Measurements from ENCODE around the gene RPL11.
A peak's percentile ranks its signal among the peaks of the same experiment; 100 is the strongest.
"Not testable (repeated sequence)": the region's sequence is repeated elsewhere in the genome, so short reads cannot be mapped to it uniquely, and the experiment has no call there.

Gene RPL11

DNA sequence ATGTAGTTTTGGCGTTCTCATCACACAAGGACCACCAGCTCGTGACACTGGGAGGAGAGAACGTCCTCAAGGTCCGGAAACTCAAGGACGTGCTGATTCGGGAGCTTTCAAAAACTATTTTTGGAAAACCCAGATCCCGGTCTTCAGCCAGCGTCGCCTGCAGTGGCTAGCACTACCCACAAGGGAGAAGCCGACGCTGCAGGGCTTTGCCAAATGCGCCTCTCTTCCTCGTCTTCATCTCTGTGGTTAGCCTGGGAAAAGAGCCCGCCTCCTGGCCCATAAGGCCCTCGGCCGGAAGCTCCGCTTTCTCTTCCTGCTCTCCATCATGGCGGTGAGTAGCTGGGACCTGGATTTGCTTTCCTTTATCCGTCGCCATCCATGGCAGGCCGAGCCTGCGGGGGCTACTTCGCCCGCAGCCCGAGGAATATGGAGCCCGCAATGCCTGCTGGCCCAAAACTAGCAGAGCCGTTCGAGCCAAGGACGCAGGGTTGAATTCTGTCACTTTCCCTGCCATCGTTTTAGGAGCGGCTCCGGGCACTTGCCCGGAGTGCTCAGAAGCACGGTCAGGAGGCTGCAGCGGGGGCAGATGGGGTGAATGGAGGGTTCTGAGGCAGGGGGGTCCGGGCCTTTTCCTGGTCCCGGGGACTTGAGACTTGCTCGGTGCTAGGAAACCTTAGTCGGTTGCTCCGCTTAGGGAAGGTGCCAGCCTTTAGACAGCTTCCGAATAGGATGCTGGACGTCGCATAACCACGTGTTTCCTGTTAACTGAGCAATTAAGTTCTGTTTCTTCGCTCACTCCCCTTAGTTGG, at the start of gene RPL11:
Gene RPL11 (plus strand): TSS at position 308 of the 809 bp plus-strand sequence. CDS start 18 bp downstream, at position 326.
- peak; percentile 93 for DNase-seq (ENCODE audit: low read depth)

DNA sequence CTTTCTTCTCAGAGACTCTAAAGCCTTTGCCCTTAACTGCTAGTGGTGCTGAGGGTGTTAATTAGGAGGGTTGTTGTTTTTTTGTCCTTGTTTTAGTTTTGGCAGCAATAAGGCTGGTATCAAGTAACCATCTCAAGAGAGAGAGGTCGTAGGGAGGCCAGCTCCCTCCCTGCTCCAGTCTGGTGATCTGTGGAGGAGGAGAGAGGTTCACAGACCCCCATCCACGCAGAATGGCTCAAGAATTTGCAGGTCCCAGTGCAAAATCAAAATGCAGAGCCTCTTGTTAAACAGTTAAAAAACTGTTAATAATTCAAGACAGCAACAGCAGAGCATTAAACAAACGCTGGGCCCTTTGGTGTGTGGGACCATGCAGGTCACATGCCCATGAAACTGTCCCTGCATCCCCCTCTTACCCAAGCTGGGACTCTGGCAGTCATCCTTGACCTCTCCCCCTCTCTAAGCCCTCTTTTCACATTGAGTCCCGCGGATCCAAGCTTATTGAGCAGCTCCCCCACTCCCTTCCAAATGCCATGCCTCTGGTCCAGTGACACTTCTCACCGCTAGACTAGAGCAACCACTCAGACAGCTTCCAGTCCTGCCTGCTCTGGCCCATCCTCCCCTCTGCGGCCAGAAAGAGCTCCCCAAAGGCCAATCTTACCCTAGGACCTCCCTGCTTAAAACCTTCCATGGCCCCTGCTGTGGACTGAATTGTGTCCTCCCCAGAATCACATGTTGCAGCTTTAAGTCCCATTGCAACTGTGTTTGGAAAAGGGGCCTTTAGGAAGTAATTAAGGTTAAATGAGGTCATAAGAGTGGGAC, 47.7 kb upstream of the RPL11 start:
- DNase-seq (ENCODE audit: low read depth) = no peak

DNA sequence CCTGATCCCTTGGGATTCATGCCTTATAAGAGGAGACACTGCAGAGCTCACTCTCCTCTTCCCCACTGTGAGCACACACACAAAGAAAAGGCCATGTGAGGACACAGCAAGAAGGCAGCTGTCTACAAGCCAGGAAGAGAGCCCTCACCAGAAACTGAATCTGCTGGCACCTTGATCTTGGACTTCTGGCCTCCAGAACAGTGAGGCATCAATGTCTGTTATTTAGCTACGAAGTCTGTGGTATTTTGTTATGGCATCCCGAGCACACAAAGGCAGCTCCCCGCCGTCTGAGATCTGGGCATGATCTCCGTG, 47.1 kb upstream of the RPL11 start:
- no peak for DNase-seq (ENCODE audit: low read depth)

DNA sequence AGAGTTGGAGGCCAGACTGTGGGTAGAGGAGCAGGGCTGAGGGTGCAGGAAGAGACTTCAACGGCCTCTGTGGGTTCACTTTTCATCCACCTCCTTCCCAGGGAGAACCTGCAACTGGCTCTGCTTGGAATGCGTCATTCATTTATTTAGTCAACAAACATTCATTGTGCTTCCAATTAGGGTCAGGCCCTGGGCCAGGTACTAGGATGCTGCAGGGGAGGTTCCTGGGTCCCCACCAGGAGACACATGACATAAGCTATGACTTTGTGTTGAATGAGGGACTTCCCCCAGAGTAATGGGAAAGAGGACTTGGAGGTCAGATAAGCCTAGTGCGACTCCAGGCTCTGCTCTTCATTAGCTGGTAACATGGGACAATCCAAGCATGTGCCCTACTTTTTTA, 46.3 kb upstream of the RPL11 start:
- no peak for DNase-seq (ENCODE audit: low read depth)

DNA sequence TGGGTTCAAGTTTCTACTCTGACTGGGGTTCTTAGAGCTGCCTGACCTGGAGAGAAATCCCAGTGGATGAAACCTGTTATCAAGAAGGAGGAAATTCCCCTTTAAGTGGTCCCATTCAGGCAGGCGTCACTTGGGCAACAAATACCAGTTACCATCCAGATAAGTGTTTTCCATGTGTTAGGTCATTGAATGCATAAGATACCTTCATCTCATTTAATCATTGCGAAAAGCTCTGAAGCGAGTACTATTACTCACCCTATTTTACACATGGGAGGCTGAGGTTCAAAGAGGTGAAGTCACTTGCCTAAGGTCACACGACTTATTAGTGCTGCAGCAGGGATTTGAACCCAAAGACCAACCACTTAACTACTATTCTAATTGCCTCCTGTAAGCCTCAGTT, 45.5 kb upstream of the RPL11 start:
- DNase-seq (ENCODE audit: low read depth) = no peak

DNA sequence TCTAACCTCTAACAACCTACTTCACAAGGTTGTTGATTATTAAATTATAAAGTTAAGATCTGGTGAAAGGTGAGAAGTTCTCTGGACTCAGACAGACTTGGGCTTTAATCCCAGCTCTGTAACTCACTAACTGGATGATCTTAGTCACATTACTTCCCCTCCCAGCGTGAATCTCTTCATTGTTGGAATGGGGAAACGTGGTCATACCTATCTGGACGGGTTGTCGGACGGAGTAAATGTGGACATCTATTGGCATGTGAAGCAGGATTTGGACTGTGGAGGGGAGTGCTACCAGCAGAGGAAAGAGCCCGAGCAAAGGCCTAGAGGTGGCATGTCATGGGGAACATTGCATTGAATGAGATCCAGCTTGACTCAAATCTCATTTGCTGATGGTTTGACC, 45.1 kb upstream of the RPL11 start:
- no peak for DNase-seq (ENCODE audit: low read depth)

DNA sequence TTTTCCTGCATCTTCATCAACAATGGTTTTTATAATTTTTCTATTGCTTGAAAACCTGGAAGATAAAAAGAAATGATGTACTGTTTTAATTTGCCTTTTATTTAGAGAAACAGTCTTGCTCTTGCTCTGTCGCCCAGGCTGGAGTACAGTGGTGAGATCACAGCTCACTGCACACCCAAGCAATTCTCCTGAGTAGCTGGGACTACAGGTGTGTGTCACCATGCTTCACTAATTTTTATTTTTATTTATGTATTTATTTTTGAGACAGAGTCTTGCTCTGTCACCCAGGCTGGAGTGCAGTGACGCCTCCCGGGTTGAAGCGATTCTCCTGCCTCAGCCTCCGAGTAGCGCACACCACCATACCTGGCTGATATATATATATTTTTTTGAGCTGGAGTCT, 43.0 kb upstream of the RPL11 start:
- no peak for DNase-seq (ENCODE audit: low read depth)

DNA sequence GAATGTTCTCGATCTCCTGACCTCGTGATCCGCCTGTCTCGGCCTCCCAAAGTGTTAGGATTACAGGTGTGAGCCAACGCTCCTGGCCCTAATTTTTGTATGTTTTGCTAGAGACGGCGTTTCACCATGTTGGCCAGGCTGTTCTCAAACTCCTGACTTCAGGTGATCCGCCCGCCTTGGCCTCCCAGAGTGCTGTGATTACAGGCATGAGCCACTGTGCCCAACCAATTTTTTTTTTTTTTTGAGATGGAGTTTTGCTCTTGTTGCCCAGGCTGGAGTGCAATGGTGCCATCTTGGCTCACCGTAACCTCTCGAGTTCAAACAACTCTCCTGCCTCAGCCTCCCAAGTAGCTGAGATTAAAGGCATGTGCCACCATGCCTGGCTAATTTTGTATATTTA, 42.4 kb upstream of the RPL11 start:
- not testable (repeated sequence) for DNase-seq (ENCODE audit: low read depth)

DNA sequence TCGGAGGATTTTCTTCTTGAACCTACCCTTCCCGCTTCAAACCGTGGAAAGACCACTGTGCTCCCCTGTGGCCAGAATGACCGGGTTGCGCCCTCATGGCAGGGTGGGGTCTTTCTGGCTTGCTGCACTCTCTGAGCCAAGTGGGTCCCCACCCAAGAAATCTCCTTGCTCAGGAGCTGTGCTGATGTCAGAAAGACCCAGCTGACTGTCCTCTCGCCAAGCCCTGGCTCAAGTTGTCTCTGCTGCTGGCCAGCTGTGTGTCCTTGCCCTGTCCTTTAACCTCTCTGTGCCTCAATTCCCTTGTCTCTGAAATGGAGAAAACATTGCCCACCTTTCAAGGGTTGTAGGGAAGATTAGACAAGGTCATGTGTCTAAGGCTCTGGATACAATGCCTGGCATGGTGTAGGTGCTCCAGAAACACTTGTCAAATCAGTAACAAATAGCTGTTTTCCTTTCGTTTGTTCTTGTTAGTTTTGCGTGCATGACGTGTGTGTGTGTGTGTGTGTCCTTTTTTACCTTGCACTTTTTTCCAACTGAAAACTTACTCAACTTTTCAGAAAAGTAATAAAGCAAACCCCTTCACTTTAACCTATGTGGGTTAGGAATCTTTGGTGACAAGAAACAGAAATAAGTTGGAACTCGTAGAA, 41.1 kb upstream of the RPL11 start:
- no peak for DNase-seq (ENCODE audit: low read depth)

DNA sequence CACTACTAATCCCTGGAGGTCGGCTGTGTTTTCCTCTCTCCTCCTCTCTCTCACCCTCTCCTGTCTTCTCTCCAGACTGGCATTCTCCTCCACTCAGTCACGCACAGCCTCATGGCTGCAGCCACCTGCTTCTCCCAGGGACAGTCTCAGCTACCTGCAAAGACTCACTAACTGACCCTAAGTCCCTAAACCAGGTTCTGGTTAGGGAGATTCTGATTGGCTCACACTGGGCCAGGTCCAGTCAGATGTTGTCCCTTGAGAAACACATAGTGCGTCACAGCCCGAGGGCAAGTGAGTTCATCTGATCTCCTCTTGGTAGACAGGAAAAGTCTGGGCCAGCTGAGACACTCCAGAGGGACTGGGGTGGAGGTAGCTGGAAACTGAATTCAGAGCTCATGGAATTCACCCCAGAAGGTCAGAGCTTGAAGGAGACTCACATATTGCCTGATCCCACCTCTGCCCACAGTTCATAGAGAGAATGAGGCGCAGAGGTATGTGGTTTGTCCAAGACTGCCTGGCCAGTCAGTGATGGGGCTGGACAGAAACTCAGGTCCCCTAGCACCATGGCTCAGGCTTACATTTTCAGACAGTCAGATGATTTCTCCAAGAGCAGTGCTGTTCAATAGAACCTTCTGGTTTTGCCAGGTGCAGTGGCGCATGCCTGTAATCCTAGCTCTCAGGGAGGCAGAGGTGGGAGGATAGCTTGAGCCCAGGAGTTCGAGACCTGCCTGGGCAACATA, 40.4 kb upstream of the RPL11 start:
- no peak for DNase-seq (ENCODE audit: low read depth)

DNA sequence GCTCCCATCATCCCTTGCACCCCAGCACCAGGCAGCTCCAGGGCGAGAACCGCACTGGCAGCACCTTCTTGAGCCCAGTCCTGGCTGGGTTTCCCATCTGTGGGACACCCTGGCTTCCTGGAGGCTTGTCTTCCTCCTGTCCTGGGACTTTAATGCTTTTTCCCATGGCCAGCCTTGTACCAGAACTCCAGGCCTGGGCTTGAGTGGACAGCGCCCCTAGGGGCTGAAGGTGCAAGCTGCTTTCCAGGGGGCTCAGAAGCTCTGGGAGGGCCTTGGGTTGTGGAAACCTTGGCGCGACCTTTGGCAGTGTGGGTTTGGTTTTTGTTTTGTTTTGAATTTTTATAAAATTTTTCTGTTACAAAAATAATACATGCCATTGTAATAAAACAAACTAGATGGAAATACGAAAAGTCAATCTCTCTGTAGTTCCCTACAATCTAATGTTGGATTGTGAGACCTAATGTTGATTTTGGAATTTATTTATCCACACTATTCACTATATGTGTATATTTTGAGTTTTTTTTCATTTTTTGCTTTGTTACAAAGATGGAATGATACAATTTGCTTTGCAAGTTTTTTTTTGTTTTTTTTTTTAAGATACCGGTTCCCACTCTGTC, 33.8 kb upstream of the RPL11 start:
- DNase-seq (ENCODE audit: low read depth) = peak; percentile 57

DNA sequence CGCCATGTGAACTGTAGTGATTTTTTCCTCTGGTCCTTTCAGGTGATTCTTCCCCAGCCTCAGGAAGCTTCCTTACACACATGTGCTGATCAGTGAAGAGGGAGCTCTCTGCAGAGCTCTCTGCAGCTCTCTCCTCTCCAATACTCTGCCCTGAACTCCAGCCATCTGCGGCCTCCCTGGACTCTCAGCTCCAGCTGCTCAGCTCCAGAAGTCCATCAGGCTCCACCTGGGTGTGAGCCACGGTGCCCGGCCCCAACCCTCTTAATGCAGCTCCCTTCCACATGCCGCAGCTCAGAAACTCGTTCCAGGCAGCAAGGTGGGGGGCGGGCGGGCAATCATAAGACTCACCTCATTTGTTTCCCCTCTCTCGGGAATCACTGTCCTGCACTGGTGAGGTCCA, 30.9 kb upstream of the RPL11 start:
- no peak for DNase-seq (ENCODE audit: low read depth)

DNA sequence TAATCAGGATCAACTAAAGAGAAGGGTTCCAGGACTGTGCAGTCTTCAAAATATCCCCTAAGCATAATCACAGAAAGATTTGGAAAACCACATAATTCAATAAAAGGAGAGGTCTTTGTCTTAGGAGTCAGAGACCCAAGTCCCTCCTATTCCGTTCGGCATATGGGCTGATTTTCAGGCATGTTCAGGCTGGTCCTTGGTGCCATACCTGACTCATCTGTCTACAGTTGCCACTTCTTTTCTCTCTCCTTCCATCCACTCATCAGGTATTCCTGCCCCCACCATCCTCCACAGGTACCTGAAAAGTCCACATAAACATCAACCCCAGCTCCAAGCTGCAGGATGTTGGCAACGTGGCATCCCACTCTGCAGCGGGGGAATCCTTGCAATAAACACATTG, 29.7 kb upstream of the RPL11 start:
- no peak for DNase-seq (ENCODE audit: low read depth)

DNA sequence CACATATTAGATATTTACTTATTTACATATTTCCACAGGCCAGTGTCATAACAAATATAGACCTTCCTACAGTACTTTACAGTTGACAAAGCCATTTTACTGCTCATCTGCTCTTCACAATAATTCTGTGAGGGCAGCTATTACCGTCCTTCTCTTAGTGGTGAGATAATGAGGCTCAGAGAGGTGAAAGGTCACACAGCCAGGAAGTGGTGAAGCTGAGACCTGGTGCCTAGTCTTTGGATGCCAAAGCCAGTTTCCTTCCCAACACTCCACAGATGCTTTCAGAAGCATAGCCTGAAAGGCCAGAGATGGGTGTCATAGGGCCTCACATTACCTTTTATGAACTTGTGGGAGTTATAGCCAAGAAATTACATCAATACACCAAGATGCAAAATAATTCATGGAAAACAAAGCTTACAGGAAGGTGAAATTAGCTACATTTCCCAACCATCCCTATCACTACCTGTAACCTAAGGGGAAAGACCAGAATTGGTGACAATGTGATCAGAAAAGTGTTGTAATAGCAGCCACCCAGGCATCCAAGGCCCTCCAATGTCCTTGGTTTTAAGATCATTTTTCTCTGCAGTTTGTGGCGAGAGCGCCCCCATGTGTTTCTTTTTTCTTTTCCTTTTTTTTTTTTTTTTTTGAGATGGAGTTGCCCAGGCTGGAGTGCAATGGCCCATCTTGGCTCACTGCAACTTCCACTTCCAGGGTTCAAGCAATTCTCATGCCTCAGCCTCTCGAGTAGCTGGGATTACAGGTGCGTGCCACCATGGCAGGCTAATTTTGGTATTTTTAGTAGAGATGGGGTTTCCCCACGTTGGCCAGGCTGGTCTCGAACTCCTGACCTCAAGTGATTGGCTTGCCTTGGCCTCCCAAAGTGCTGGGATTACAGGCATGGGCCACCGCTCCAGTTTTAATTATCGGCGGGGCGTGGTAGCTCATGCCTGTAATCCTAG, 26.5 kb upstream of the RPL11 start:
- DNase-seq (ENCODE audit: low read depth) = no peak

DNA sequence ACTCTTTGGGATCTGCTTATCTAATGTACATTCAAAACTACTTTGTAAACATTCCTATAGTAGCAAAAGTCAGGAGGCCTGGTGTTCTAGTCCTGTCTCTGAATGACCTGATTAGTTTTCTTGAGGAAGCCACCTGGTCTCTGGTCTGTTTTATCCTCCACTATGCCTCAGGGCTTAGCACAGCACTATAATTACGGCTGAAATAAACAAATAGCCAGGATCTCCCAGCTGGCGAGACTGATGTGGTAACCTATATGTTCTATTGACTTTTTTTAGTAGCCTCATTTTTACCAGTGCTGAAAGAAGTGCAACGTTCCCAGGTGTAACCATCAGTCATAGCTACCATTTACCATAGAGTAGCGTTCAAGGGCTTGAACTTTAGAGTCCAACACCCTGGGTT, 24.2 kb upstream of the RPL11 start:
- DNase-seq (ENCODE audit: low read depth) = no peak

DNA sequence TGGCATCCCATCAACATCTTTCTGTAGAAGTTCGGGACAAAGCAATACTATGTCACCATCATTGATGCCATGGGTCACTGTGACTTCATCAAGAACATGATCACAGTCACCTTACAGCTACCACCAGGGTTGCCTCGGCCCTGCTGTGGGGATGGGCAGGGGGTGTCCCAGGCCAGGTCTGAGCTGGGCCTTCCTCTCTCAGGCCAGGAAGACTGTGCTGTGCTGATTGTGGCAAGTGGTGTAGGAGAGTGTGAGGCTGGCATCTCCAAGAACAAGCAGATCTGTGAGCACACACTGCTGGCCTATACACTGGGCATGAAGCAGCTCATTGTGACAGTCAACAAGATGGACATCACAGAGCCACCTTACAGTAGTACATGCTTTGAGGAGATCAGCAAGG, 20.9 kb upstream of the RPL11 start:
- DNase-seq (ENCODE audit: low read depth) = no peak

DNA sequence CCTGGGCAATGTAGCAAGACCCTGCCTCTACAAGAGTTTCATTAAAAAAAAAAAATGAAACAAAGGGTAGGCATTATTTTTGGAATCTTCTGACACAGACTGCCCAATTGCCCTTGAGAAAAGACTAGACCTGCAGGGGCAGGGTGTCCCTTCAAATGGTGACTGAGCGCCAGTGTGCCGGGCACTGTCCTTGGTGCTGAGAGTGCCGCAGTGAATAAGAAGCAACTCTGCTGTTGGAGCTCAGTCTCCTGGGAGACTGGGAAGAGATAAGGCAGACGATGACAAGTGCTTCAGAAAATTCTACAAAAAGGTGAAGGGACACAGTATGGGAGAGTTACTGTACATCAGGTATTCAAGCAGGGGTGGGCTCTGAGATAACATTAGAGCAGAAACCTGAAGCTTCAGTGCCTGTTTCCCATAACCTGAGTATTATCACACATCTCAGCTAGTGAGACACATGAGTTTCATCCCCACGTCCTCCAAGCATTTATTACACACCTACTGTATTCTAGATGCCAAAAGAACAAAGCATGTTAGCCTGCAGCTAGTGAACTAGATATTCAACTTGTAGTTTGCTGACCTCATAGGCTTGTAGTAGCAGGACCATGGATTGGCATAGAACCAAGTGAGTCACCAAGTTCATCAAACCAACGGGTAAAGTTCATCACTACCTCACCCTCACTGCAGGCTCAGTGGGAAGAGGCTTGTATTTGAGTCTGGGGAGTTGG, 18.4 kb upstream of the RPL11 start:
- DNase-seq (ENCODE audit: low read depth) = no peak

DNA sequence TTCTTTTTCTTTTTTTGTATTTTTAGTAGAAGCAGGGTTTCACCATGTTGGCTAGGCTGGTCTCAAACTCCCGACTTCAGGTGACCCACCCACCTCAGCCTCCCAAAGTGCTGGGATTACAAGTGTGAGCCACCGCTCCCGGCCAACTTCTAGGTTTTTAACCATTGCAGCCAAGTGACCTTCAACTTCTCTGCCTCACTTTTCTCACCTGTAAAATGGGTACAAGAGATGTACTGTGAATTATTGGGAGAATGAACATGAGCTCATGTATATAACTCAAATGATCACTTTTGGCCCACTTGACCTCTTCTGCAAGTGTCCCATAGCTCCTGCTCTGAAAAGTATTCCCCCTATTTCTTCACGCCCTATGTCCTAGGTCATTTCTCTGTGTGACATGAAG, 11.8 kb upstream of the RPL11 start:
- DNase-seq (ENCODE audit: low read depth) = no peak

DNA sequence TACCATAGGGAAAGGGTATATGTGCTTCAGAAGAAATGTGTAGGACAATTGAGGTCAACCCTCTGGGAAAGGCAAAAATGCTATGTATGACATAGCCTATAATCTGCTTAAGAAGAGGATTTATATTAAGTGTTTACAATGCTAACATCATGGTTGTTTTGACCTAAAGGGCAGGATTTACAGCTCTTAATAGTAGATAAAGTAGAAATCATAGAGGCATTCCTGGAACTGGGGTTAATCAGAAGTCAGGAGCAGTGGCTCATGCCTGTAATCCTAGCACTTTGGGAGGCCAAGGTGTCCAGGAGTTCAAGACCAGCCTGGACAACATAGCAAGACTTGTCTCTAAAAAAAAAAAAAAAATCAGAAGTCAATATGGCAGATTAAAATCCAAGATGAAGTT, 8.7 kb upstream of the RPL11 start:
- no peak for DNase-seq (ENCODE audit: low read depth)

DNA sequence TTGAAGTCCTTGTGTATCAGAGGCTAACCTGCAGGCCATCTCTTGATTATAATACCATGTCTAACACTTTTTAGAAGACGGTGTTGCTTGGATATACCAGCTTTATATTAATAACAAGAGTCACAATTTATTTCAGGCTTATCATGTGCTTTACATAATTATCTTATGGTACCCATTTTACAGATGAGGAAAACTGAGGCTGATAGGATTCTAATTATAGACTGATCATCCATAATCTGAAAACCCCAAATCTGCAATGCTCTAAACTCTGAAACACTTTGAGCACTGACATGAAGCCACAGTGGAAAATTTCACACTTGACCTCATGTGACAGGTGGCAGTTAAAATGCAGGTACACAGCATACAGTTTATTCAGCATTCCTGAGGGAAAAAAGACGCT, 7.2 kb upstream of the RPL11 start:
- no peak for DNase-seq (ENCODE audit: low read depth)
